ENCODE measurements around the gene LIPT2. TPM values are rescaled to one million over a fixed set of nuclear protein-coding genes. Genes with fewer than 3 reads are reported as not detected.

The LIPT2 gene
- total RNA-seq, 1 experiment from 2014 or later, result 8.6 TPM

- intact Hi-C loops (cut with micrococcal nuclease; ENCODE audit: unreplicated experiment), result loop anchor here (2.0 to 5.0 kb wide), 2 partner anchors 59 to 475 kb away; no protein-coding TSS in a partner anchor
- TF ChIP-seq CTCF (conservative IDR thresholded peaks at IDR 0.05; ENCODE audit: low read depth, low read length), result no peak
- TF ChIP-seq EZH2 (IDR thresholded peaks at IDR 0.05; ENCODE audit: borderline replicate concordance, low read depth, low read length, poor library complexity, severe bottlenecking), result no peak
- POLR2A ChIA-PET (ENCODE audit: low non-redundant PET), result no interaction called here
- no TSS peak for BruUV-seq (replicated peaks)
- DNase-seq (ENCODE audit: low spot score), result no peak
- no peak overlapping the region for H3K27ac ChIP-seq (ENCODE audit: low read depth, low read length, poor library complexity, severe bottlenecking)
- H3K27me3 ChIP-seq (replicated peaks; ENCODE audit: insufficient read depth, low read depth, low read length, poor library complexity), result no peaks in the 10 kb centered on the region
- no peaks in the 10 kb centered on the region for H3K9me3 ChIP-seq (ENCODE audit: low read depth, low read length, poor library complexity, severe bottlenecking)
- H3K4me3 ChIP-seq (ENCODE audit: low read depth, low read length, poor library complexity, severe bottlenecking), result no peak overlapping the region
- CTCF ChIA-PET, result interaction anchor here (1.2 kb wide), 1 partner anchor 123 kb away, joined by 6 read pairs; no protein-coding TSS in a partner anchor
- no peaks in the 10 kb centered on the region for H3K36me3 ChIP-seq (ENCODE audit: insufficient read depth, low read length, poor library complexity, severe bottlenecking)
- H3K4me1 ChIP-seq (ENCODE audit: insufficient read depth, low read length, poor library complexity, severe bottlenecking), result peaks cover 35% of the 10 kb centered on the region
Observed at GRCh38 chr11:74447720-74448119, 45.8 kb downstream of the LIPT2 start.

- TF ChIP-seq CTCF (conservative IDR thresholded peaks at IDR 0.05; ENCODE audit: low read depth, low read length), result no peak
- TF ChIP-seq EZH2 (IDR thresholded peaks at IDR 0.05; ENCODE audit: borderline replicate concordance, low read depth, low read length, poor library complexity, severe bottlenecking), result no peak
- POLR2A ChIA-PET (ENCODE audit: low non-redundant PET), result no interaction called here
- CTCF ChIA-PET, result no interaction called here
- Histone ChIP-seq H3K27me3 (replicated peaks; ENCODE audit: insufficient read depth, low read depth, low read length, poor library complexity) (no peaks in the 10 kb centered on the region), H3K9me3 (ENCODE audit: low read depth, low read length, poor library complexity, severe bottlenecking) (no peaks in the 10 kb centered on the region), H3K27ac (ENCODE audit: low read depth, low read length, poor library complexity, severe bottlenecking) (no peak overlapping the region), H3K36me3 (ENCODE audit: insufficient read depth, low read length, poor library complexity, severe bottlenecking) (no peaks in the 10 kb centered on the region), H3K4me3 (ENCODE audit: low read depth, low read length, poor library complexity, severe bottlenecking) (no peak overlapping the region), H3K4me1 (ENCODE audit: insufficient read depth, low read length, poor library complexity, severe bottlenecking) (peaks cover 38% of the 10 kb centered on the region)
- no peak for DNase-seq (ENCODE audit: low spot score)
- intact Hi-C loops (cut with micrococcal nuclease; ENCODE audit: unreplicated experiment), result loop anchor here (5.0 kb wide), 1 partner anchor 474 kb away; no protein-coding TSS in a partner anchor
- no TSS peak for BruUV-seq (replicated peaks)
Observed at GRCh38 chr11:74446532-74446938, 47.0 kb downstream of the LIPT2 start.

GRCh38 chr11:74444173-74444826, 49.2 kb downstream of the LIPT2 start:
- ChIA-PET CTCF (interaction anchor here (0.8 to 1.2 kb wide), 2 partner anchors 9 to 188 kb away, joined by 3 to 4 read pairs; no protein-coding TSS in a partner anchor), POLR2A (ENCODE audit: low non-redundant PET) (no interaction called here)
- TF ChIP-seq EZH2 (IDR thresholded peaks at IDR 0.05; ENCODE audit: borderline replicate concordance, low read depth, low read length, poor library complexity, severe bottlenecking), result no peak
- no peak for TF ChIP-seq CTCF (conservative IDR thresholded peaks at IDR 0.05; ENCODE audit: low read depth, low read length)
- H3K4me1 ChIP-seq (ENCODE audit: insufficient read depth, low read length, poor library complexity, severe bottlenecking), result peaks cover 29% of the 10 kb centered on the region
- H3K36me3 ChIP-seq (ENCODE audit: insufficient read depth, low read length, poor library complexity, severe bottlenecking), result no peaks in the 10 kb centered on the region
- BruUV-seq (replicated peaks), result no TSS peak
- H3K9me3 ChIP-seq (ENCODE audit: low read depth, low read length, poor library complexity, severe bottlenecking), result no peaks in the 10 kb centered on the region
- H3K4me3 ChIP-seq (ENCODE audit: low read depth, low read length, poor library complexity, severe bottlenecking), result no peak overlapping the region
- intact Hi-C loops (cut with micrococcal nuclease; ENCODE audit: unreplicated experiment), result loop anchor here (5.0 kb wide), 1 partner anchor 122 kb away; no protein-coding TSS in a partner anchor
- no peak overlapping the region for H3K27ac ChIP-seq (ENCODE audit: low read depth, low read length, poor library complexity, severe bottlenecking)
- no peak for DNase-seq (ENCODE audit: low spot score)
- no peaks in the 10 kb centered on the region for H3K27me3 ChIP-seq (replicated peaks; ENCODE audit: insufficient read depth, low read depth, low read length, poor library complexity)
